GM19438 (cell line): Measurements from ENCODE around the gene ANKFN1.

Experiments
- ATAC-seq: cut with Tn5 transposase; IDR thresholded peaks from one replicate; pipeline ENCODE4 v1.9.1; 2021; ENCODE audit warnings: low read depth; ENCODE audit not compliant: unreplicated experiment

Gene ANKFN1

DNA sequence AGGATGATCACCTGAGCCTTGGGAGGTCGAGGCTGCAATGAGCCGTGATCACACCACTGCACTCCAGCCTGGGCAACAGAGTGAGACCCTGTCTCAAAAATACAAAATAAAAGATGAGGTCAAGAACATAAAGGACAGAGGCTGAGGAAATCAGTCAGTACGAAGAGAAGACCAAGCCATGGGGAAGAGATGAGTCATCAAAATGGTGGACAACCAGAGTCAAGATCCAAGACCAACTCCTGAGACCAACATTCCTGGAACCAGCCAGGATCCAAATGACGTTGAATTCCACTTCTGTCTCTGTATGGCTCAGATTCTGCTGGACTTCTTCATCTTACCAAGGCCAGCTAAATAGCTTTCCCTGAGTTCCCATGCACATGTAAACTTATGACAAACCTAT, 395.4 kb downstream of the ANKFN1 start:
- no peak for ATAC-seq

DNA sequence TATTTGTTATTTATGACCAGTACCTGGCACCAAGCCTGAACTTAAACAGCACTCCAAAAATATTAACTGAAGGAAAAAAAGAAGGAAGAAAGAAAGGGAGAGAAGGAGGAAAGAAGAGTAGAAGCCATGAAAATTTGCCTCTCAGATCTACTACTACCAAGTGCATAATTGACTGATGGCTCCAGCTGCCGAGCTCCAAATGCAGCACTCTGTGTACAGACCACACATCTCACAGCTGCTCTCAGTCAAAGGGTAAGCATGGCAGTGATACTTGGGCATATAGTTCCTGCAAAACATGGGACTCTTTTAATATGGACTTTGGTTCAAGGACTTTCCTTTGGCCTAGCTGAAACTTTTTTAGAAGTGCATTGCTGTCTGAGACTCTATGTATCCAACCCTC, 396.2 kb downstream of the ANKFN1 start:
- no peak for ATAC-seq

DNA sequence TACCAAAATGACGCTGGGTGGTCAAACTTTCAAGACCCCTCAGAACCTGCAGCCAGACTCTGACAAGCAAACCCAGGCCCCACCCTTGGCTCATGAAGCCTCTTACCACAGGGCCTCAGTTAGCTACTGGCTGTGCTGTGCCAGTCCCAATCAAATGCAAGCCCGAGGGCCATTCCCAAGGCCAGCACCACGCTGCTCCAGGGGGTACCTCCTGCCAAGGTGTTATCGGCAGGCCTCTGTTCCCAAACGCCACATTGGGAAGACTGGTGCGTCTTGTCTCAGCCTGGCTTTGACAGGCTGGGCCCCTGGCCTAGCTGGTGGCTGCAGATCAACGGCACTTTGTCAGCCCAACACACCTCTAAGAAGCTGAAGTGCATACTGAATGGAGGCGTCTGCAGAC, 404.4 kb downstream of the ANKFN1 start:
- ATAC-seq, result no peak

DNA sequence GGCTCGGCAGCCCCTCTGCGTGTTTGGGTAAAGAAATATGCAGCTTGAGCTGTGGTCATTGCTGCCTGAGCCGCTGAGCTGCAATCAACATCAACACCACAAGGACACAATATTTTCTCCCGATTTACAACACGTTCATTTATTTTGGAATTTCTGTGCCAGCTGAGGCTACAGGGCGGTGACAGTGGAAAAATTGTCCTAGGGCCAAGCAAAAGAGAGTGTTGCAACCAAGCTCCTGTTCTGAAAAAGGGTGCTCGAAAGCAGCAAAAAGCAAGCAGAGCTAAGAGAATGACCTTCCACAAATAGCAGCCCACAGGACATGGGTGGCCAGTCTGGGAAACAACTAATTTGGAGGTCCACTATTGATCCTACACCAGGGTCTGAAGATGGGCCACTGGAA, 404.8 kb downstream of the ANKFN1 start:
- ATAC-seq, result no peak
